ENCODE measurements around the gene PCBP2.

PCBP2 gene

DNA sequence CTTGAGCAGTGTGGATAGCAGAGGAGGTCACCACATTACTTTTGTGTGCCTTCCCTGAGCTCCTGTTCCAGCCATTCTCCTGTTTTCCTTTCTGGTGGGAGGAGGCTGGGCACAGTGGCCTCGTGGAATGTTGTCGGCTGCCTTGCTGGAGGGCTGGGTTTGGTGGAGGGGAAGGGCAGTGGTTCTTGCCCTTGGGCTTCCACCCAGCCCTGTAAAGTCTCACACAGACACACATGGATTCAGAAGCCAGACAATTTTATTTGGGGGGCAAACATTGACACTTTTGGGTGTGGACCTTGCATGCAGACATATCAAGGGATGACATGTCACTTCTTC is 54.5 kb downstream of the PCBP2 start:
- TF ChIP-seq YY1 (IDR thresholded peaks at IDR 0.05; ENCODE audit: low read depth) (no peak), FOXM1 (IDR thresholded peaks at IDR 0.05; ENCODE audit: borderline replicate concordance, low read depth) (no peak), RAD21 (IDR thresholded peaks at IDR 0.05; ENCODE audit: low read depth) (no peak), EP300 (IDR thresholded peaks at IDR 0.05; ENCODE audit: borderline replicate concordance) (no peak), NFIC (IDR thresholded peaks at IDR 0.05) (no peak), CREB1 (IDR thresholded peaks at IDR 0.05; ENCODE audit: low read depth) (no peak), ZBTB7A (IDR thresholded peaks at IDR 0.05; ENCODE audit: low read depth) (no peak), TCF12 (IDR thresholded peaks at IDR 0.05; ENCODE audit: low read depth) (no peak), TAF1 (IDR thresholded peaks at IDR 0.05; ENCODE audit: low read depth) (no peak), CEBPB (IDR thresholded peaks at IDR 0.05) (no peak), EGR1 (IDR thresholded peaks at IDR 0.05) (no peak), TEAD4 (IDR thresholded peaks at IDR 0.05) (no peak)
- TF ChIP-seq, protein P1, sequence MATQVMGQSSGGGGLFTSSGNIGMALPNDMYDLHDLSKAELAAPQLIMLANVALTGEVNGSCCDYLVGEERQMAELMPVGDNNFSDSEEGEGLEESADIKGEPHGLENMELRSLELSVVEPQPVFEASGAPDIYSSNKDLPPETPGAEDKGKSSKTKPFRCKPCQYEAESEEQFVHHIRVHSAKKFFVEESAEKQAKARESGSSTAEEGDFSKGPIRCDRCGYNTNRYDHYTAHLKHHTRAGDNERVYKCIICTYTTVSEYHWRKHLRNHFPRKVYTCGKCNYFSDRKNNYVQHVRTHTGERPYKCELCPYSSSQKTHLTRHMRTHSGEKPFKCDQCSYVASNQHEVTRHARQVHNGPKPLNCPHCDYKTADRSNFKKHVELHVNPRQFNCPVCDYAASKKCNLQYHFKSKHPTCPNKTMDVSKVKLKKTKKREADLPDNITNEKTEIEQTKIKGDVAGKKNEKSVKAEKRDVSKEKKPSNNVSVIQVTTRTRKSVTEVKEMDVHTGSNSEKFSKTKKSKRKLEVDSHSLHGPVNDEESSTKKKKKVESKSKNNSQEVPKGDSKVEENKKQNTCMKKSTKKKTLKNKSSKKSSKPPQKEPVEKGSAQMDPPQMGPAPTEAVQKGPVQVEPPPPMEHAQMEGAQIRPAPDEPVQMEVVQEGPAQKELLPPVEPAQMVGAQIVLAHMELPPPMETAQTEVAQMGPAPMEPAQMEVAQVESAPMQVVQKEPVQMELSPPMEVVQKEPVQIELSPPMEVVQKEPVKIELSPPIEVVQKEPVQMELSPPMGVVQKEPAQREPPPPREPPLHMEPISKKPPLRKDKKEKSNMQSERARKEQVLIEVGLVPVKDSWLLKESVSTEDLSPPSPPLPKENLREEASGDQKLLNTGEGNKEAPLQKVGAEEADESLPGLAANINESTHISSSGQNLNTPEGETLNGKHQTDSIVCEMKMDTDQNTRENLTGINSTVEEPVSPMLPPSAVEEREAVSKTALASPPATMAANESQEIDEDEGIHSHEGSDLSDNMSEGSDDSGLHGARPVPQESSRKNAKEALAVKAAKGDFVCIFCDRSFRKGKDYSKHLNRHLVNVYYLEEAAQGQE (IDR thresholded peaks at IDR 0.05; ENCODE audit: low read depth) = no peak
- TF ChIP-seq, protein P2, sequence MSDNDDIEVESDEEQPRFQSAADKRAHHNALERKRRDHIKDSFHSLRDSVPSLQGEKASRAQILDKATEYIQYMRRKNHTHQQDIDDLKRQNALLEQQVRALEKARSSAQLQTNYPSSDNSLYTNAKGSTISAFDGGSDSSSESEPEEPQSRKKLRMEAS (IDR thresholded peaks at IDR 0.05) = no peak
- TF ChIP-seq, protein P3, sequence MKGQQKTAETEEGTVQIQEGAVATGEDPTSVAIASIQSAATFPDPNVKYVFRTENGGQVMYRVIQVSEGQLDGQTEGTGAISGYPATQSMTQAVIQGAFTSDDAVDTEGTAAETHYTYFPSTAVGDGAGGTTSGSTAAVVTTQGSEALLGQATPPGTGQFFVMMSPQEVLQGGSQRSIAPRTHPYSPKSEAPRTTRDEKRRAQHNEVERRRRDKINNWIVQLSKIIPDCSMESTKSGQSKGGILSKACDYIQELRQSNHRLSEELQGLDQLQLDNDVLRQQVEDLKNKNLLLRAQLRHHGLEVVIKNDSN (IDR thresholded peaks at IDR 0.05) = no peak

DNA sequence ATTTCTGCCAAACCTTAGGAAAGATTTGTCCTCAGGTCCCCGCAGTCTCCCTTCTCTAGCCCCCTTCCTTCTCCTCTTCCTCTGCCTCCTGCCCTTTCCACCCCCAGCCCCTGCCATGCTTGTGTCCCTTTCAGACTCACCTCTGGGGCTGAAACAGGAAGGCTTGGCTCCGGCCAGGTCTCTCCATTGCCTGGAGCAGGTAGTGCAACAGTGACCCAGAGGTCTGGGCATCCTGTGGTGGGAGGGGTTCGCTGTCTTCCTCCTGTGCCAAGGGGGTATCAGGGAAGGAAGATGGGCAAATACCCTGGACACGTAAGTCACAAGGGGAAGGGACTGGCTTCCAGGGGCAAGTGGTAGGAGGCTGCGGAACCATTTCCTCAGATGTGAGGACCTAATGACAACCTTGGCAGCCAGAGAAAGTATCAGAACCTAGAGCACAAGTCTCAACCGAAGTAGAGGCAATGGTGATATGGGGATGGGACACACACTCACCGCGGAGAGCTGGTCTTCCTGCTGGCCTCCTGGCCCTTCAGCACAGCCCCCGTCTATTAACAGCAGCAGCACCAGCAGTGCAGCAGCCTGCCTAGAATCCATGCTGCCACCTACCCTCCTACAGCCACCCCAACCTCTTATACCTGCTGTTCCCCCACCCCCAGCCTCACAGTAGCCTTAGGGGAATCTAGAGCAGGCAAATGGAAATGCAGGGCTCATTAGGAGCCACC is 55.1 kb downstream of the PCBP2 start, which contains the start of gene NPFF:
Gene NPFF, minus strand, starts transcription at position 604 of the 722 bp plus-strand sequence. Its CDS starts 10 bp downstream, at position 594.
- TF ChIP-seq ZBTB7A (IDR thresholded peaks at IDR 0.05; ENCODE audit: low read depth) (no peak), EGR1 (IDR thresholded peaks at IDR 0.05) (no peak), TAF1 (IDR thresholded peaks at IDR 0.05; ENCODE audit: low read depth) (no peak)

DNA sequence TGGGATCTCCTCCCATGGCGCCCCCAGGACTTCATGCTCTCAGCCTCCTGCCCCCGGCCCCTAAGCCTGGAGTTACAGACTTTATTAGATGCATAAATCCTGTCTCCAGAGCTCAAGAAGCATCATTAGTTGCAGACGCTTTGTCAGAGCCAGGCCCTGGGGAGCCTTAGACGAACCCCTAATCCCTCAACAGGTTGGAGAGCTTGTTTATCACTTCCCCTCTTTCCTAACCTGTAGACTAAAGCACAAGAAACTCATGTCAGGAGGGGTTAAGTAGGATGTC is 55.6 kb downstream of the PCBP2 start:
- TF ChIP-seq, protein P1 (IDR thresholded peaks at IDR 0.05; ENCODE audit: low read depth) = no peak
- TF ChIP-seq TCF12 (IDR thresholded peaks at IDR 0.05; ENCODE audit: low read depth) (no peak), EGR1 (IDR thresholded peaks at IDR 0.05) (no peak), FOXM1 (IDR thresholded peaks at IDR 0.05; ENCODE audit: borderline replicate concordance, low read depth) (no peak), ZBTB7A (IDR thresholded peaks at IDR 0.05; ENCODE audit: low read depth) (no peak), TEAD4 (IDR thresholded peaks at IDR 0.05) (no peak), TAF1 (IDR thresholded peaks at IDR 0.05; ENCODE audit: low read depth) (no peak), CEBPB (IDR thresholded peaks at IDR 0.05) (no peak), RAD21 (IDR thresholded peaks at IDR 0.05; ENCODE audit: low read depth) (no peak), CREB1 (IDR thresholded peaks at IDR 0.05; ENCODE audit: low read depth) (no peak), YY1 (IDR thresholded peaks at IDR 0.05; ENCODE audit: low read depth) (no peak), EP300 (IDR thresholded peaks at IDR 0.05; ENCODE audit: borderline replicate concordance) (no peak), NFIC (IDR thresholded peaks at IDR 0.05) (no peak)
- TF ChIP-seq, protein P3 (IDR thresholded peaks at IDR 0.05) = no peak
- TF ChIP-seq, protein P2 (IDR thresholded peaks at IDR 0.05) = no peak

DNA sequence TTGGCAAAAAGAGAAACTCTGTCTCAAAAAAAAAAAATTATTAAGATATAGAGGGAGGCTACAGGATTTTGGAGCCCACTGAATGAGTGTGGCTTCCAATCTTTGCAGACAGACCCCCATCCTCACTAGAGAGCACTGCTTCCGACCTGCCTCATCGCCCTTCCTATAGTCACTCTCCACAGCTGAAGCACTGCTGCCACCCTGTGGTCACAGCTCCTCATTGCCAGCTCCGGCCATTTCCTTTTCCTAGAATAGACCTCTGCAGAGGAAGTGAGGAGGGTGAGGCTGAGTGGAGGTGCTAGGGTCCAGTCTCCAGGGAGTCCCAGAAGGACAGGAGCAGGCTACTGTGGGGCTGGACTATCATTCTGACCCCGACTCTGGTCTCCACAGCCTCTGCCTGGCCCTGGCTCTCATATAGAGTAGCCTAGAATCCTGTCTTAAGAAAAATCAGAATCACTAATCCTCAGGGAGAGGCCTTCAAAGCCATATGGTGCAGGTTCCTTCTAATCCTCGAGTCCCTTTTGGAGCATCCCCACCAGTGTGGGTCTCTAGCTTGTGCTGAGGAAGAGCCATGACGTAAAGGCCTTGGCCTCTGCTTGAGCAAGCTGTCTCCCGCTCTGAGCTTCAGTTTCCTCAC is 56.8 kb downstream of the PCBP2 start:
- TF ChIP-seq TAF1 (IDR thresholded peaks at IDR 0.05; ENCODE audit: low read depth) (no peak), RAD21 (IDR thresholded peaks at IDR 0.05; ENCODE audit: low read depth) (peak; percentile 97), FOXM1 (IDR thresholded peaks at IDR 0.05; ENCODE audit: borderline replicate concordance, low read depth) (no peak), YY1 (IDR thresholded peaks at IDR 0.05; ENCODE audit: low read depth) (peak; percentile 82), CEBPB (IDR thresholded peaks at IDR 0.05) (no peak), TEAD4 (IDR thresholded peaks at IDR 0.05) (no peak), CREB1 (IDR thresholded peaks at IDR 0.05; ENCODE audit: low read depth) (no peak), NFIC (IDR thresholded peaks at IDR 0.05) (no peak), EP300 (IDR thresholded peaks at IDR 0.05; ENCODE audit: borderline replicate concordance) (no peak), EGR1 (IDR thresholded peaks at IDR 0.05) (no peak), ZBTB7A (IDR thresholded peaks at IDR 0.05; ENCODE audit: low read depth) (no peak), TCF12 (IDR thresholded peaks at IDR 0.05; ENCODE audit: low read depth) (no peak)
- TF ChIP-seq, protein P3 (IDR thresholded peaks at IDR 0.05) = no peak
- TF ChIP-seq, protein P1 (IDR thresholded peaks at IDR 0.05; ENCODE audit: low read depth) = no peak
- TF ChIP-seq, protein P2 (IDR thresholded peaks at IDR 0.05) = no peak
